CD4-positive, alpha-beta T cell (primary cell): ENCODE measurements around the gene RBMS1. TPM values are rescaled to one million over a fixed set of nuclear protein-coding genes. Genes with fewer than 3 reads are reported as not detected.

Experiments used
- ATAC-seq: fragments of 200-7000 bp; cut with Tn5 transposase; one replicate; pipeline ENCODE4 v1.10.0; 2022; ENCODE audit warnings: mild to moderate bottlenecking; ENCODE audit not compliant: poor library complexity
- CTCF ChIA-PET: fragments of 350-600 bp; sonication (Branson Sonifier 250); formaldehyde crosslinking; loops from one replicate; lab custom pipeline; 2021; ENCODE audit warnings: antibody characterized with exemption, inconsistent platforms; lab: Charles Lee
- POLR2A ChIA-PET: fragments of 350-600 bp; sonication (Branson Sonifier 250); formaldehyde crosslinking; loops from one replicate; lab custom pipeline; 2021; ENCODE audit warnings: antibody characterized with exemption, inconsistent platforms; lab: Charles Lee
- DNase-seq, 14 experiments: peaks; one replicate each; pipeline ENCODE4 v3.0.0-alpha.2; 2013 to 2020; ENCODE audit warnings: mixed read lengths in 2 of 14
- H3K27ac ChIP-seq, 2 donors: one replicate each; pipeline versions ENCODE4 v1.5.1 to v1.7.0; 2013; ENCODE audit warnings: low read length in 2 of 2, low read depth in 1 of 2, mild to moderate bottlenecking in 1 of 2
- H3K27me3 ChIP-seq, 2 experiments: 1 replicate in 1 of 2; 2 replicates in 1 of 2; pipeline versions ENCODE4 v1.6.1 to v1.7.0; 2013; ENCODE audit warnings: low read length in 2 of 2, control low read depth in 1 of 2, mild to moderate bottlenecking in 1 of 2, moderate library complexity in 1 of 2; ENCODE audit not compliant: insufficient read depth in 2 of 2, control insufficient read depth in 1 of 2
- H3K36me3 ChIP-seq: one replicate; pipeline ENCODE4 v1.6.1; 2013; ENCODE audit warnings: low read length, control low read depth; ENCODE audit not compliant: insufficient read depth
- H3K4me1 ChIP-seq: one replicate; pipeline ENCODE4 v1.6.1; 2013; ENCODE audit warnings: low read length, control low read depth; ENCODE audit not compliant: insufficient read depth
- H3K4me3 ChIP-seq: one replicate; pipeline ENCODE4 v1.5.1; 2013; ENCODE audit warnings: mild to moderate bottlenecking, low read length, moderate library complexity
- H3K9me3 ChIP-seq, 2 experiments: 1 replicate in 1 of 2; 2 replicates in 1 of 2; pipeline versions ENCODE4 v1.6.1 to v1.7.0; 2013; ENCODE audit warnings: low read length in 2 of 2, mild to moderate bottlenecking in 2 of 2, control low read depth in 1 of 2, moderate library complexity in 1 of 2; ENCODE audit not compliant: control insufficient read depth in 1 of 2, insufficient read depth in 1 of 2
- H3K27ac Mint-ChIP-seq: one replicate; pipeline ENCODE4 v1.8.0; 2020; ENCODE audit warnings: mixed read lengths
- H3K27me3 Mint-ChIP-seq: one replicate; pipeline ENCODE4 v1.8.0; 2021; ENCODE audit warnings: mixed read lengths
- H3K36me3 Mint-ChIP-seq: one replicate; pipeline ENCODE4 v1.8.0; 2021; ENCODE audit warnings: low read depth, mixed read lengths
- H3K4me1 Mint-ChIP-seq: one replicate; pipeline ENCODE4 v1.8.0; 2021; ENCODE audit warnings: low read depth, mixed read lengths
- H3K4me3 Mint-ChIP-seq: one replicate; pipeline ENCODE4 v1.8.0; 2020; ENCODE audit warnings: mild to moderate bottlenecking, mixed read lengths
- H3K9me3 Mint-ChIP-seq: one replicate; pipeline ENCODE4 v1.8.0; 2020; ENCODE audit warnings: mixed read lengths
- CTCF ChIP-seq: fragments of 200-600 bp; IDR thresholded peaks from one replicate; pipeline ENCODE4 v1.8.0; 2022; ENCODE audit warnings: antibody characterized with exemption, mild to moderate bottlenecking
- intact Hi-C, 2 experiments: fragments of 100-400 bp; cut with DNase I in 1 of 2; cut with micrococcal nuclease in 1 of 2; formaldehyde crosslinking; loops; one replicate each; pipeline versions ENCODE4 v1.15.1 to v1.9.0; 2023 to 2025; cut with DNase I, micrococcal nuclease
- total RNA-seq, 174 experiments: library from RNA in 2 of 174; stranded (reverse) in 2 of 174; gene quantifications; one replicate each; pipeline ENCODE4 v1.2.3 and lab custom pipeline; 2021 to 2026

Gene RBMS1
- total RNA-seq, 2 experiments from 2014 or later: 88.6 to 90.3 TPM

GRCh38 chr2:160241251-160242137, 252.1 kb downstream of the RBMS1 start:
- ChIA-PET POLR2A (no interaction called here), CTCF (no interaction called here)
- H3K27me3 Mint-ChIP-seq: no peaks in the 10 kb centered on the region
- H3K36me3 Mint-ChIP-seq: no peaks in the 10 kb centered on the region
- Histone ChIP-seq H3K4me3 (no peak overlapping the region), H3K9me3 (no peaks in the 10 kb centered on the region), H3K27me3 (no peaks in the 10 kb centered on the region), H3K36me3 (no peaks in the 10 kb centered on the region), H3K27ac (no peak overlapping the region), H3K4me1 (no peaks in the 10 kb centered on the region)
- no peak for ATAC-seq
- H3K4me1 Mint-ChIP-seq: no peaks in the 10 kb centered on the region
- H3K9me3 Mint-ChIP-seq: no peaks in the 10 kb centered on the region
- DNase-seq: peak in 2 of 14 experiments; percentile 13 to 26
- no peak for TF ChIP-seq CTCF
- H3K4me3 Mint-ChIP-seq: no peak overlapping the region
- intact Hi-C loops: no loop called here
- H3K27ac Mint-ChIP-seq: no peak overlapping the region

GRCh38 chr2:160239436-160239835, 254.2 kb downstream of the RBMS1 start:
- Mint-ChIP-seq H3K27me3 (no peaks in the 10 kb centered on the region), H3K9me3 (no peaks in the 10 kb centered on the region), H3K27ac (no peak overlapping the region), H3K4me1 (no peaks in the 10 kb centered on the region), H3K4me3 (no peak overlapping the region), H3K36me3 (no peaks in the 10 kb centered on the region)
- Histone ChIP-seq H3K4me3 (no peak overlapping the region), H3K9me3 (no peaks in the 10 kb centered on the region), H3K36me3 (no peaks in the 10 kb centered on the region), H3K4me1 (no peaks in the 10 kb centered on the region), H3K27me3 (no peaks in the 10 kb centered on the region), H3K27ac (no peak overlapping the region)
- ChIA-PET POLR2A (no interaction called here), CTCF (no interaction called here)
- ATAC-seq: no peak
- intact Hi-C loops: no loop called here
- TF ChIP-seq CTCF: no peak
- DNase-seq: no peak

- H3K4me1 ChIP-seq: no peaks in the 10 kb centered on the region
- H3K27me3 ChIP-seq: no peaks in the 10 kb centered on the region
- no peak overlapping the region for H3K27ac ChIP-seq
- Mint-ChIP-seq H3K9me3 (no peaks in the 10 kb centered on the region), H3K4me1 (no peaks in the 10 kb centered on the region), H3K36me3 (no peaks in the 10 kb centered on the region), H3K27ac (no peak overlapping the region), H3K4me3 (no peak overlapping the region), H3K27me3 (no peaks in the 10 kb centered on the region)
- no peak for TF ChIP-seq CTCF
- ChIA-PET CTCF (no interaction called here), POLR2A (no interaction called here)
- no peak overlapping the region for H3K4me3 ChIP-seq
- ATAC-seq (no peak), DNase-seq (no peak)
- no peaks in the 10 kb centered on the region for H3K36me3 ChIP-seq
- no peaks in the 10 kb centered on the region for H3K9me3 ChIP-seq
- intact Hi-C loops: no loop called here
Measured at GRCh38 chr2:160238392-160238791, 255.2 kb downstream of the RBMS1 start.
